CD4-positive, alpha-beta T cell treated with Interleukin-10 for 1 hour (primary cell): ENCODE data around the gene ATP9B.
A peak's percentile ranks its signal among the peaks of the same experiment; 100 is the strongest.

Experiments
- DNase-seq: peaks from one replicate; pipeline ENCODE4 v3.0.0-alpha.2; 2020

The ATP9B gene

DNA sequence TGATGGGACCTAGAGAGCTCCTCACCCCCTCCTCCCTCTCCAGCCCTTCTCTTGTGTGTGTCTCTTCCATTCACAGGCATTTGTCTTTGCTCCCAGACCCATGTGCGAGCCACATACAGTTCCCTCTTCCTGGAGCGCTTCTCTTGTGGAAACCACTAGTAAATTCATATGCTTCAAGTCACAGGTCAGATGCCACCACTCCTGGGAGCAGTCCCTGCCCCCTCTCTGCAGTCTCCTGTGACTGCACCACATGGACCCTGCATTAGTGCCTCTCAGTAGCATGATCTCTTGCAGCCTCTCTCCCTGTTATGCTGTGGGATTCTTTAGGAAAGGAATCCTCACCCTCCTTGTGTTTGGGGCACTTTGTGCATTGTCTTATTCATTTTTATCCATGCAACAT, 230.1 kb downstream of the ATP9B start:
- no peak for DNase-seq

DNA sequence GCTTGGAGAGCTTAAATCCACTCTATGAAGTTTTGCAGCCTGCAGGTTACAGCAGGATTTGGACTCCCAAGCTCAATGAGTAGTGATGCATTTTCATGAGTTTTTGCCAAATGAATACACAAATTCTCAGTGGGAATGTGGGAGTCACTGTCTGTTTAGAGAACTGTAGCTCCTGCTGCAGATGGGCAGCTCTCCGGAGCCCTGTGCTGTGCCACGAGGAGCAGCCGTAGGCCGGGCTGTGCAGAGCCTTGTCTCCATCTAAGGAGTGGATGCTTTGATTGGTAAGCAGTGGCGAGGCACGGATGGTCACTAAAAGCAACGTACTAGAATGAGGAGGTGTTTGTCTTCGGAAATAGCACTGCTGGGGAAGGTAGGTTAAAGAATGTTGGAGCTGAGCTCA, 230.5 kb downstream of the ATP9B start:
- no peak for DNase-seq

DNA sequence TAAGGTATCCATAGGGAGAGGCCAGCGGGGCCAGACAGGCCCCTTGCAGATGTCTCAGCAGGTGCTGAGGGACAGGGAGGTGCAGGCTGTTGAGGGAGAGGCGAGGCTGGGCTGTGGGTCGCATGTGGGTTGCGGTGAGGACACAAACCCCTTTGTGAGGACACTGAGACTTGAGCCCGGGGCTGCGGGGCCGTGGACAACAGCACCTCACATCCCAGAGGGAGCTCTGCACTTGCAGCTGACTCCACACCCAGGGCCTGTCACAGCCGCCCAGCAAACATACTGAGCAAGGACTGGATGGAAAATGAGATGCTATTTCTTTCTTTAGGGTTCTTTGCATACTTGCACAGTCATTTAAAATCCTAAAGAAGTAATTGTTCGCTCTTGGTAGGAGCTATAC, 231.2 kb downstream of the ATP9B start:
- DNase-seq = no peak

DNA sequence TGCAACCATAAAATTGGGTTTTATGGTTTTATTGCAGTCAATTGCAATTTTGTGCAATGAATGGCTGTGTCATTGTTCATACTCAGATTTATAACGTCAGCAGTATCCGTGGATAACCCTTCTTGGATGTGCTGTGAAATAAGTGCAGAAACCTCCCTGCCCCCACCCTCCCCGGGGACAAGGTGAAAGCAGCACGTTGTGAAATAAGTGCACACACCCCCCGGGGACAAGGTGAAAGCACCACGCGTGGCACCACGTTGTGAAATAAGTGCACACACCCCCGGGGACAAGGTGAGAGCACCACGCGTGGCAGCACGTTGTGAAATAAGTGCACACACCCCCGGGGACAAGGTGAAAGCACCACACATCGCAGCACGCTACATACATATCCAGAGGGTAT, 232.9 kb downstream of the ATP9B start:
- no peak for DNase-seq

DNA sequence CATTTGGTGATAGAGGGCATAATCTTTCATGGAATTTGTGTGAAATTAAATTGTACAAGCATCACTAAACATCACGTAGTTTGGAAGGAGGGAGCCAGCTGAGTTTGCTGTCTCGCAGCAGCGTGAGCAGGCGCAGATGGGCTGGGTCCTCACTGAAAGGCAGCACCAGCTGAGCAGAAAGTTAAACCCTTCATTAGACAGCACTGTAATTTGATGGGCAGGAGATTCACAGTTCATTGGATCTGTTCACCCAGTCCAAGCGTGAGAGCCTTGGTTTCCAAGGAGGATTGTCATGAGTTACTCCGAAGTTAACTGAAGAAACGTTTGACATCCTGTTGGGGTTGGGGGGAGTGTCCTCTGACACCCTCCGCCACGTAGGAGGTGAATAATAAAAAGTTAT, 236.7 kb downstream of the ATP9B start:
- DNase-seq = no peak

DNA sequence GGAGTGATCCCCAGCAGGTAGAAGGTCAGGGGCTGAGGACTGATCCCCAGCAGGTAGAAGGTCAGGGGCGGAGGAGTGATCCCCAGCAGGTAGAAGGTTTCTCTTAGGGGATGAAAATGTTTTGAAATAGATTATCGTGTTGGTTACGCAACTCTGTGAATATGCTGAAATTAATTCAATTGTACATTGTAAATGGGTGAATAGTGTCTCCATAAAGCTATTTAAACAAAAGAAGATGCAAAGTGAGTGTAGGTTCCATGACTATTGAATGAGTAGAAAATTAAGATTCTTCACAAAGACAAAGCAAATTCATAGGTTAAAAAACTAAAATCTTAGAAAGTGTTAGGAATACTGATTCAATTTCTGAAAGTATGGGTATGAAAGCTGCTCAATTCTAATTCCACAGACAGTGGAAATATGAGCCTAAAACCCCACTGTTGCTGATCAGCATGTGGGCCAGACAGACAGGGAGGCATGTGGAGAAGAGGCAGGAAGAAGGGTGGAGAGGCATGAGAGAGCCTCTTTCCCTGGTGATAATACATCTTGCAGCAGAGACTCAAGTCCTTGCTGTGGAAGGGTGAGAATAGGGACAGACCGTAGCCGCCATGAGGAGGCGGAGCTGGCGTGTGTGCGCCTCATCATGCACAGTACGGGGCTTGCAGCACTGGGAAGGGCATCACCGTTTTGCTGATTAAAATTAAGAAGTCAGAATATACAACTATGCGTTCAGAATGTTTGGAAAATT, 240.6 kb downstream of the ATP9B start:
- no peak for DNase-seq

DNA sequence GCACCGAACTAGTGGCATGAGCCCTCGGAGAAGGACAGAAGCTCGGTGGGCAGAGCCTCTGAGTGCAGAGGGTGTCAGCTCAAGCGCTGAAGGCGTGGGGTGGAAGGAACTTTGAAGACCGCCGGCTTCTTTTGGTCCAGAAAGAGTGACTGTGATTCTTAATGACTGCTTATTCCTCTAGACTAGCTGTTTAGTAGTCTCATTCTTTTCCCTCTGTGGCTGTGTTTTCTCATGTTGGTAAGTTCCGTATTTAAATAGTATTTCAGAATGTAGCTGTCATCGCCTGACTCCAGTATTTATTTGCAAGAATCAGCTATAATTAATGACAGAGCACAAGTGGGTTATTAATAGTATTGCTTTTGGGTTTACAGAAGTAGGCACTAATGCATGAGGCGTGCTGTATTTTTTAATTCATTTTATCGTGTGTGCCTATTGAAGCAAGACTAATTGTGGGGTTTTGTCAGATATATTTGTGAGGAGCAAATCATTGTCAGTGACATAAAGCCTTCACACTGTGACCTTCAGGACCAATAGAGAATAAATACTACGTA, 245.7 kb downstream of the ATP9B start:
- no peak for DNase-seq

DNA sequence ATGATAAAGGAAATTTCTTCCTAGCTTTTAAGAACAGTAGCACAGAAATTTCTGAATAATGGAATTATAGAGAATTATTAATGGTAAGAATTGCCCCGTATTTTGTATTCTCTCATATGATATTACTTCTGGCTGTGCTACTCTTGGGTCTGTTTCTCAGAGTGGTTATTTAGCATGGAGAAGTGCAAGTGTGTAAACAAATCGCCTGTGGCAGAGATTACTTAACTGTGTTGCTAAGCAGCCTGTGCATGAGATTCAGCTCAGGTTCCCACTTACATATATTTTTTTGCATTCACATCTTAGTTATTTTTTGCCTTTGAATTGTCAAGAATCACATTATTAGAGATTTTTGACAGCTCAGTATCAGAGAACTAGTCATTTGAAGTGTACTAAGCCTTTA, 246.4 kb downstream of the ATP9B start:
- DNase-seq = no peak

DNA sequence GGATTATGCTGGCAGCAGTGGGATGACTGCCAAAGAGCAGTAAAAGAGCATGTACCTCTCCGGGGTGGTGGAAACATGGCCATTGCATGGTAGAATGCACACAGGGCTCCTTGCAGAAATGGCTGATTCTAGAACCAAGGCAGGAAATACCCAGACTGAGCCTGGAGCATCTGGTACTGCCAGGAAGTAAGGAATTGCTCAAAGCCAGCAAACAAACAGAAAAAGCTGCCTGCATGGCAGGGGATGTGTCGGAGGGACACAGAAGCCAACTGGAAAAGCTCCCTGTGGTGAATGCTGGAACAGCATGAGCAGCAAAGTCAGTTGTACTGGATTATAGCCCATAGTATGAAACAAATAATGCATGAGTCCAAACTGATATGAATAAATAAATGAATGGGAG, 248.5 kb downstream of the ATP9B start:
- DNase-seq = no peak

DNA sequence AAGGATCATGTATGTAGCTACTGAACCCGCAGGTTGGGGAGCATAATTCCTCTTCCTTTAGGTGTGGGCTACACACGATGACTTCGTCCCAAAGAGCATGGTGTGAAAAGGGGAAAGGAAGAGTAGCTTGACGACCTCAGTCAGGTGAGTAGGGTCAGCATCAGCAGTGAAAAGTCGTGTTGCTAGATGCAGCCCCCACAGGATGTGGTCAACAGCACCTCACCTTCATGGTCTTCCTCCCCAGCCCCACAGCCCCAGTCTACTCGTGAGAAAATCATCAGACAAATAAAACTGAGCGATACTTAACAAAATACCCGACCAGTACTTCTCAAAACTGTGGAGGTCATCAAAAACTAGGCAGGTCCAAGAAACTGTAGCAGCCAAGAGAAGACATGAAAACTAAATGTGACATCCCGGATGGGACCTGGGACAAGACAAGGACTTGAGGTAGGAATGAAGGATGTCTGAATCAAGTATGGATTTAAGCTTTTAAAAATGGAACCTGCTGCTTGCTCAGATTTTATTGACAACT, 249.0 kb downstream of the ATP9B start:
- peak; percentile 12 for DNase-seq

DNA sequence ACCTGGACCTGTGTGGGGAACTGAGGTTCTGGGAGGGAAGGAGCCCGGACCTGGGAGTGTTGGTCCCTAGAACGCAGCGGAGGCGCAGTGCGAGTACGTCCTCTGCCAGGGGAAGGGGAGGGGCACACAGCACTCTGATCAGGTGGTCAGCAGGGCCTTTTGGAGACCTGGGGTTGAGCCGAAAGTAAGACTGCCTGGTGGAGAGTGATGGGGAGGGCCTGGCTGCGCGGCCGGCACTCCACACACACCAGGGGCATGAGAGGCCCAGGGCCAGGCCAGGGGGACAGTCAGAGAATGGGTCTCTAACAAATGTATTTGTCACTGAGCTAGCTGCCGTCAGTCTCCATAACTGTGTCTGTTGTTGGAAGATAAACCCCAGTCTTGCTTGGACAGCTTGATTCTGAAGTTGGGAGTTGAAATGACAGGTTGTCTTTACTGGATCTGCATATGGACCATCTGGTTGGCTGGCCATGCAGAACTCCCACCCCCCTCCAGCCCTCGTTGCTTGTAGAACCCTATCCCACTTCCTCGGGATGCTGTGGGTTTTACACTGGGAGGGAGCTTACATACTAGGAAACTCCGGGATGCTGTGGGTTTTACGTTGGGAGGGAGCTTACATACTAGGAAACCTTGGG, 251.1 kb downstream of the ATP9B start:
- DNase-seq = no peak

DNA sequence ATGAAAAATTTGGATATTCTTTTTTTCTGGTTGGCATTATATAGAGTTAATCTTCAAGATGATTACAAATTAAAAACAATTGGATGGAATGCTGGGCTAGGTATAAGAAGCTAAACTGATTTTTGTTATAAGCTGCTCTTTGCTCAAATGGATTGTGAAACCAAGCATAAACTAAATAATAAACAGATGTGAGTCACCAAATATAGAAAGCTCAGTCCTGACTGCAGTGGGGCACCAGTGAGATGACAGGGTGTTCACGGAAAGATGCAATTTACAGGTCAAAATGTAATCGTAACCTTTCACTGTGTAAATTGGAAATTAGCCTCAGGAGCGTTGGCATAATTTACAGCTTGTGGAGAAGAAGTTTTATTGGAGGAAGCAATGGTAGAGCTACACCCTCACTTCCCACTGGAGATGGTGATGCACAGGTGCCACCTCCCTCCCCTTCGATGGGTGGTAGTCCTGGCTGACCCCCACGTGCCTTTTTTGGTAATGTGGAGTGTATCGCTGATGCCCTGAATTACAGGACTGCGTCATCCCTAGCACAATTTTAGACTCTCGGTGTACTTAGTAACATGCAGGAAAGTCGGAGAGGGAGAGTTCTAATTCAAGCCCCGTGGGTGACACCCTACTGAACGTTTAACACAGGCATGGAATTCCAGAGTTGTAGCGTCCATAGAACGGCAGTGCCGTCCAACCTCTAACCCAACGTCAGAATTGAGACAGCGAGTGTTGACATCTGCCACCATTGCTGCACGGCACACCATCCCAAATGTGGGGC, 252.6 kb downstream of the ATP9B start:
- no peak for DNase-seq

DNA sequence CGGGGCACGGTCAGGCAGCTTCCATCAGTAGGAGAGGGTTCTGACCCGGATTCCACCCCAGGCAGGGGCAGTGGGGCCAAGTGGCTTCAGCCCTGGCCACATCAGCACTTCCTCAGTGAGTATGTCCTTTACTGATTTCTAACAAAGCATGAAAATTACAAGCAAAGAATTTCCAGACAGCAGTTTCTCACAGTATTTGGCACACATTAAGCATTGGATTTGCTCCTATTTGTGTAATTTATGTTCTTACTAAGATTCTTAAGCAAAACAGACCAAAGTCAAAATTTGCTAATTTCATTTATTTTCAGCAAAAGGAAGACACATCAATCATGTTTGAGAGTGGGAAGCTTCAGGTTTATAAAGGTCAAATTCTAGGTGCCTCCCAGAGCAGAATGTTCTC, 253.2 kb downstream of the ATP9B start:
- no peak for DNase-seq

DNA sequence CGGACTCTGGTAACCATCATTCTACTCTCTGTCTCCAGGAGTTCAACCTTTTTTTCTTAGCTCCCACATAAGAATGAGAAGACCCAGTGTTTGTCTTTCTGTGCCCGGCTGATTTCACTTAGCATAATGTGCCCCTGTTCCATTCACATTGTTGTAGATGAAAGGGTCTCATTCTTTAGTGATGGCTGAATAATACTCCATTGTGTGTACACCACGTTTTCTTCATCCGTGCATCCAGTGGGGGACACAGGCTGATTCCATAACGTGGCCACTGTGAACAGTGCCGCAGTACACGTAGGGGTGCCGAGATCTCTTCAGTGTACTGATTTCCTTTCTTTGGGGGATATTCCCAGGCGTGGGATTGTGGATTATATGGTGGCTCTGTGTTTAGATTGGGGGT, 254.3 kb downstream of the ATP9B start:
- no peak for DNase-seq

DNA sequence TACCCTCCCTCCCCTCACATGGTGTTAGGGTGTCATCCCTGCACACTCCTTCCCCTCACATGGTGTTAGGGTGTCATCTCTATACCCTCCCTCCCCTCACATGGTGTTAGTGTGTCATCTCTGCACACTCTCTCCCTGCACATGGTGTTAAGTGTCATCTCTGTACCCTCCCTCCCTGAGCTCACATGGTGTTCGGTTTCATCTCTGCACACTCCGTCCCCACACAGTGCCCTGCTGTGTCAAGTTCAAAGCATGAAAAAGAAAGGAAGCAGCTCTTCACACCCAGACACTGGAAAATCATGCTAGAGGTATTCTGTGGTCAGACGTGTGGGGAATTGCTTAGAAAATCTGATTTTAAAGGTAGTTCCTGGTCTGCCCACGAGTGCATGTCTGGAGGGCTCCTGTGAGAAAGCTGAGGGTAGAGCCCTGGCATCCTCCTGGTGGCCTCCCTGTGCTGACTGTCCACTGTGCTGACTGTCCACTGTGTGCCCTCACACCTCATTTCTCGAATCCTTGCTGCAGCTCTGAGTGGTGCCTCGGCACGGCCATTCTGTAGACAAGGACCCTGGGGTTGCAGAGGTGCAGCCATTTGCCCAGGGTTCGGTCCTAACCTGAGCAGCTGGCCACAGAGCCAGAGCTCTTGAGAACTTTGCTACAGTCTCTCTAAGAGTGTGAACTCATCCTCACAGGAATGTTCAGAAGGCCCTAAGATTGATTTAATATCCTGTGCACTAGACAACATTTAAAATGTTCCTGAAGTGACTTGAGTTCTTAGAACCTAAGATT, 257.4 kb downstream of the ATP9B start:
- DNase-seq = no peak

DNA sequence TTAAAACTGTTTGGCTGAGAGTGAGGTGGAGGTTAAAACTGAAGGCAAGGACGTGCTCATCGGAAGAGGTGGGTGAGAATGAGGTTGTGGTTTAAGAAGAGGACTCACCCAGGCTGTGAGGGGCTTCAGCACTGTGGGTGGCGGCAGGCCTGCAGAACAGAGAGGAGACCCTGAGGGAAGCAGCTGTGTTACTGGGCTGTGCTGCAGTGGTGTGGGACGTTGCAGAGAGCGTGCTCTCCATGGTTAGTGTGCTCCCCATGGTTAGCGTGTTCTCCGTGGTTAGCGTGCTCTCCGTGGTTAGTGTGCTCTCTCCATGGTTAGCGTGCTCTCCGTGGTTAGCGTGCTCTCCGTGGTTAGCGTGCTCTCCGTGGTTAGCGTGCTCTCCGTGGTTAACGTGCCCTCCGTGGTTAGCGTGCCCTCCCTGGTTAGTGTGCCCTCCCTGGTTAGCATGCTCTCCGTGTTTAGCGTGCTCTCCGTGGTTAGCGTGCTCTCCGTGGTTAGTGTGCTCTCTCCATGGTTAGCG, 258.1 kb downstream of the ATP9B start:
- DNase-seq = no peak

DNA sequence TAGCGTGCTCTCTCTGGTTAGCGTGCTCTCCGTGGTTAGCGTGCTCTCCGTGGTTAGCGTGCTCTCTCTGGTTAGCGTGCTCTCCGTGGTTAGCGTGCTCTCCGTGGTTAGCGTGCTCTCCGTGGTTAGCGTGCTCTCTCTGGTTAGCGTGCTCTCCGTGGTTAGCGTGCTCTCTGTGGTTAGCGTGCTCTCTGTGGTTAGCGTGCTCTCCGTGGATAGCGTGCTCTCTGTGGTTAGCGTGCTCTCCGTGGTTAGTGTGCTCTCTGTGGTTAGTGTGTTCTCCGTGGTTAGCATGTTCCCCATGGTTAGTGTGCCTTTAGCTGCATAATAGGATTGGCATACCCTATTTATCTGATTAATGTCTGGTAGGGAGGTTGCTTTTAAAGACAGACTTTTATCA, 258.7 kb downstream of the ATP9B start:
- DNase-seq = peak; percentile 21

DNA sequence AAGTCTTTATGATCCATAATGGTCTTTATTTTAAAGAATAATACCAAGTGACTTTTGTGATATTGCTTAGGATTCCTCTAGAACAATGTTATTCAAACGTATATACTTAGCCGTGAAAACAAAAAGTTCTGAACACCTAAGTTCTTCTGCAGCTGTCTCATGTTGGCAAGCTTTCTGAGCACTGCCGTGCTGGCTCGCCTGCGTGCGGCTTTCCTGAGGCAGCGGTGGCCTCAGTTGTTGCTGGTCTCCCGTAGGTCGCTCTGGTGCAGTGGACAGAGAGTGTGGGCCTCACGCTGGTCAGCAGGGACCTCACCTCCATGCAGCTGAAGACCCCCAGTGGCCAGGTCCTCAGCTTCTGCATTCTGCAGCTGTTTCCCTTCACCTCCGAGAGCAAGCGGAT, 259.7 kb downstream of the ATP9B start:
- DNase-seq = no peak

DNA sequence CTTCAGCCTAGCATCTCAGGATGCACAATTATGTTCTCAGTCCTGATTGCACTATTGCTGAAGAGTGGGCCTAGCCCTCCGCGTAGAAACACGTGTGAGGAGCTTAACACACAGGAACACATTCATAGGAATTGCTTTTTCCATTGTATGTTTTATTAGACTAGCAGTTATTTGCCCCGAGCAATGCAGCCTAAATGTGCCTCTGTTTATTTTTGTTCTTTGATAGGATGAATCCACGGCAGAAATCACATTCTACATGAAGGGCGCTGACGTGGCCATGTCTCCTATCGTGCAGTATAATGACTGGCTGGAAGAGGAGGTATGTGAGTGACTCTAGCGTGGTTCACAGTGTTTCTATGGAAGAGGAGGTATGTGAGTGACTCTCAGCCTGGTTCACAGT, 260.6 kb downstream of the ATP9B start:
- DNase-seq = no peak

DNA sequence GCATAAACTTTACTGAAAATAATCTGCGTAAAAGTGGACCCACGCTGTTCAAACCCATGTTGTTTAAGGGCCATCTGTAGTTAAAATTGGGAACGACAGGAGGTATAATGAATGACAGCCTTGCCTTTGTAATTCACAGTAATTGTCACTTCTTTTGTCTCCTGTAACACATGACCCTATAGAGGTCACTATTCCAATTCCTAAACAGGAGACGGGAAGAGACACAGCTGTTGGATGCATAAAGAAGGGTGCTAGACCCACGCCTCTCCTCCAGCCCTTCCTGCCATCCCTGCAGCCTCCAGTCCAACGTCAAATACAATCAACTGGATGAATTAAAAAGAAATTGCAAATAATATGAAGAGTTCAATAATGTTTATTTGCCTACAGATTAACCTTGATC, 263.5 kb downstream of the ATP9B start:
- DNase-seq = no peak

DNA sequence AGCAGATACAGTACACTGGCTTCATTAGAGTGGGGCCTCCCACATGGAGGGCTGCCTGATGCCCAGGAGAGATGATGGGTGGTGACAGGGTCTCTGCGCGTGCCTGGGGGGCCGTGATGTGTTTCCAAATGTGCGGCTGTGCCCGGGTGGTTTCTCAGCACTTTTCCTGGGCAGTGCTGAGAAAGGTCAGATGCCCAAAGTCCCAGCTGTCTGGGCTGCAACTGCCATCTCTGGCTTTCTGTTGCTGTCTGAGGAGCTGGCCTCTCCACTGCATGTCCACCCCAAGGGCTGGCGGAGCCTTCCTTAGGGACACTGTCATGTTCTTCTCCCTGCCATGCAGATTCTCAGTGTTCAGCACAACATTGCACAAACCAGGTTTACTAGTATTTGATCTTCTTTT, 263.9 kb downstream of the ATP9B start:
- DNase-seq = no peak

DNA sequence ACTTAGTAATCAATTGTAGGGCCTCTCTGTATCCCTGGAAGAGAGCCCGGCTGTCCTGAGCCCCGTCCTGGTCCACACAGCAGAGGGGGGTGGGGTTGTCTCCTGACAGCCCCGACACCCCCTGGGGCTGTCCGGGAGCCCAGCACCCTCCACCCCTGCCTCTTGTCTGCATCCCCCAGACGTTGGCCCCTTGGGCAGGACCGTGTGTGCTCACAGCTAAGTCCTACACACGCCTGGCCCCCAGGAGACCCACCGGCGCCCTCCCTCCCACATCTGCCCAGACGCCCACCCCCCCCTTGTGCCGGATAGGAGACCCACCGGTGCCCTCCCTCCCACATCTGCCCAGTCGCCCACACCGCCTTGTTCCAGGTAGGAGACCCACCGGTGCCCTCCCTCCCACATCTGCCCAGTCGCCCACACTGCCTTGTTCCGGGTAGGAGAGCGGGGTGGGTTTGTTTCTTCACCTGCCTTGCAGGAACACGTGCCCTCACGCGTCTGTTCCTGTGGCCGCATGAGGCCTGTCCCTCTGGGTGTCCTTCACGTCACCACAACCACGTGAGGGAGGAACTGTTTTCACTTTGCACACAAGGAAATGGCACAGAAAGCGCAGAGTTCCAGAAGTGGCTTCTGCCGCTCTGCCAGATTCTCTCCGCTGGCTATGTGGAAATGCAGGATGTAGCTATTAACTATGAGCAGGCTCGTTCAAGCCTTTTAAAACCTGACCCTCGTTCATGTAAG, 265.5 kb downstream of the ATP9B start:
- DNase-seq = no peak
